Stimulated activated CD4-positive, alpha-beta T cell treated with anti-CD3 and anti-CD28 coated beads, TNF-alpha, amount 100 ng/mL, for 24 hours (primary cell): ENCODE measurements around the gene LRRC37B.
"Not testable (repeated sequence)": the region's sequence is repeated elsewhere in the genome, so short reads cannot be mapped to it uniquely, and the experiment has no call there.

Source experiments
- DNase-seq, 3 experiments: peaks; one replicate each; pipeline ENCODE4 v3.0.0-alpha.2; 2020; ENCODE audit warnings: low read depth in 3 of 3

The LRRC37B gene

DNA sequence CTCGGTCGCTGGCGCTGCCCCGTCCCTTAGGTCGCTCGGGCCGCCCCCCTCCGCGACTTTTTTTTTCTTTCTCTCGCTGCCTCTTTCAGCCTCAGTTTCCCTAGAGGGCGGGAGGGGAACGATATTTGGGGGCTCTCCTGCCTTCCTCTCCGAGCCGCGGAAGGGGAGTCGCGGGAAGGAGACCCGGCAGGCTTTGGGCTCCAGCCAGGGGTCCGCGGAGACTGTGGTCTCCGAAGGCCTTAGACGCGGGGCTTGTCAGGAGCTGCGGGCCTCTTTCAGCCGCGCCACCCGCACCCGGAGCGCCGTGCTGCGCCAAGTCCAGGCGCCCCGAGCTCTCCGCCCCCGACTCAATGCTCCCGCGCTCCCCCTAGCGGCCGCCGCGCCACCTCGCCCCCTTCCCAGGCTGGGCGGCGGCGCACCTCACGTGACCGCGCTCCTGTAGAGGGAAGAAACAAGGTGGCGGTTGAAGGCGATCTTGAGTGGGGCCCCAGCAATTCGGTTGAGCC, at the start of gene LRRC37B:
Gene LRRC37B, plus strand, starts transcription at position 427 of the 506 bp plus-strand sequence. CDS start 14,010 bp downstream, outside the sequence.
- peak; percentile 78 to 88 (median 79) for DNase-seq

DNA sequence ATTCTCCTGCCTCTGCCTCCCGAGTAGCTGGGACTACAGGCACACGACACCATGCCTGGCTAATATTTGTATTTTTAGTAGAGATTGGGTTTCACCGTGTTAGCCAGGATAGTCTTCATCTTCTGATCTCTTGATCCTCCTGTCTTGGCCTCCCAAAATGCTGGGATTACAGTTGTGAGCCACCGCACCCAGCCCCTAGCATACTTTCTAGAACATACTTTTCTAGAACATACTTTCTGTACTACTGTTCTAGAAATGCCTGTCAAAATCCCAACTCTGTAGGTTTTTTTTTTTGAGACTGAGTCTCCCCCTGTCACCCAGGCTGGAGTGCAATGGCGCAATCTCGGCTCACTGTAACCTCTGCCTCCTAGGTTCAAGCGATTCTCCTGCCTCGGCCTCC, 43.1 kb upstream of the LRRC37B start:
- not testable (repeated sequence) for DNase-seq

DNA sequence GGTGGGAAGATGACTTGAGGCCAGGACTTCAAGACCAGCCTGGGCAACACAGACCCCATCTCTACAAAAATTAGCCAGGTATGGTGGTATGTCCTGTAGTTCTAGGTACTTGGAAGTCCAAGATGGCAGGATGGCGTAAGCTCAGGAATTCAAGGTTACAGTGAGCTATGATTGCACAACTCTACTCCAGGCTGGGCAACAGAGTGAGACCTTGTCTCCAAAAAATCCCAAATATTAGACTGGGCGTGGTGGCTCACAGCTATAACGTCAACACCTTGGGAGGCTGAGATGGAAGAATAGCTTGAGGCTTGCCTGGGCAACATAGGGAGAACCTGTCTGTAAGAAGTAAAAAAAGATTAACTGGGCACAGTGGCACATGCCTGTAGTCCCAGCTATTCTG, 39.5 kb upstream of the LRRC37B start:
- DNase-seq: no peak

DNA sequence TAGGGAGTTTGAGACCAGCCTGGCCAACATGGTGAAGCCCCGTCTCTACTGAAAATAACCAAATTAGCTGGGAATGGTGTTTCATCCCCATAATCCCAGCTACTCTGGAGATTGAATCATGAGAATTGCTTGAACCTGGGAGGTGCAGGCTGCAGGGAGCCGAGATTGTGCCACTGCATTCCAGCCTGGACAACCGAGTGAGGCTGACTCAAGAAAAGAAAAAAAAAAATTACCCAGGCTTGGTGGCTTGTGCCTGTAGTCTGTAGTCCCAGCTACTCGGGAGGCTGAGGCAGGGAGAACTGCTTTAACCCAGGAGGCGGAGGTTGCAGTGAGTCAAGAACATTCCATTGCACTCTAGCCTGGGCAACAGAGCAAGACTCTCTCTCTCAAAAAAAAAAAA, 36.8 kb upstream of the LRRC37B start:
- DNase-seq: not testable (repeated sequence)

DNA sequence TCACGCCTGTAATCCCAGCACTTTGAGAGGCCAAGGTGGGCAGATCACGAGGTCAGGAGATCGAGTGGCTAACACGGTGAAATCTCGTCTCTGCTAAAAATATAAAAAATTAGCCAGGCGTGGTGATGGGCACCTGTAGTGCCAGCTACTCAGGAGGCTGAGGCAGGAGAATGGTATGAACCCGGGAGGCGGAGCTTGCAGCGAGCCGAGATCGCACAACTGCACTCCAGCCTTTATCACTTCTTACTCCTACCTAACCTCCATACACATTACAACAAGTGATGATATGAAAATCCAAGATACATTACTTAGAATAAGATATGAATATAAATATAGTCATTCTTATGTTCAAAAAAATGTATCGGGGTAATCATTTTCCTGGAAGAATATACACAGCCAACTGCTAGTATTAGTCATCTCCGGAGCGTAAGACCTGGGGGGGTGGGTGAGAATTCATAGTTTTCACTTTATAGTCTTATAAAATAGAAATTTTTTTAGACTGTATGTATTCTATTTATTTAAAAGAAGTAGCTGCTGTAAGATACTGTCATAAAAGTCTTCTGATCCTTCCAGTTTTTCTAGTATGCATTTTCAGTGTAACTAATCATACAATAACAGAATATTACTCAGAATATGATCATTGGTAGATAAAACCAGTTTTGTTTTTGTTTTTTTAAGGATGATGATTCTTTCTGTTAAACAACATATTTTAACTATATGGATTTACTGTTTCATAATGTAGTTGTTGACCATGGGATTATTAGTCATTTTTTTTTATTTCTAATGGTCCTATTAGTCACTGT, 32.7 kb upstream of the LRRC37B start:
- DNase-seq: not testable (repeated sequence)

DNA sequence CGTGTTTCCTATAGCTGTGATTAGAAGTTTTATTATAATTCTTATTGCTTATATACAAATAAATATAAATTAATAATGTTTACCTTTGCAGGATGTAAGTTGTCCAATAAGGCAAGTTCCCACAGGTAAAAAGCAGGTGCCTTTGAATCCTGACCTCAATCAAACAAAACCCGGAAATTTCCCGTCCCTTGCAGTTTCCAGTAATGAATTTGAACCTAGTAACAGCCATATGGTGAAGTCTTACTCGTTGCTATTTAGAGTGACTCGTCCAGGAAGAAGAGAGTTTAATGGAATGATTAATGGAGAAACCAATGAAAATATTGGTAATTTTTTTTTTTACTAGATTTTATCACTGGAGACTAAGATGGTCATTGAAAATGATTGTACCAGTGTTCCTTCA, 31.8 kb upstream of the LRRC37B start:
- not testable (repeated sequence) for DNase-seq

DNA sequence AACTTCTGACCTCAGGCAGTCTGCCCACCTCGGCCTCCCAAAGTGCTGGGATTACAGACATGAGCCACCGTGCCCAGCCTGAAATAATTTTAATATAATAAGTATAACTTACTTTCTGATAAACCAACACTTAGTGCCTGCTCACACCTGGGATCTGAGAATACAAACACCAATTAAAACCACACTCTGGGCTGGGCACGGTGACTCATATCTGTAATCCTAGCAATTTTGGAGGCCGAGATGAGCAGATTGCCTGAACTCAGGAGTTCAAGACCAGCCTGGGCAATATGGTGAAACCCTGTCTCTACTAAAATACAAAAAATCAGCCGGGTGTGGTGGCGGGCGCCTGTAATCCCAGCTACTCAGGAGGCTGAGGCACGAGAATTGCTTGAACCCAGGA, 15.4 kb upstream of the LRRC37B start:
- not testable (repeated sequence) for DNase-seq

DNA sequence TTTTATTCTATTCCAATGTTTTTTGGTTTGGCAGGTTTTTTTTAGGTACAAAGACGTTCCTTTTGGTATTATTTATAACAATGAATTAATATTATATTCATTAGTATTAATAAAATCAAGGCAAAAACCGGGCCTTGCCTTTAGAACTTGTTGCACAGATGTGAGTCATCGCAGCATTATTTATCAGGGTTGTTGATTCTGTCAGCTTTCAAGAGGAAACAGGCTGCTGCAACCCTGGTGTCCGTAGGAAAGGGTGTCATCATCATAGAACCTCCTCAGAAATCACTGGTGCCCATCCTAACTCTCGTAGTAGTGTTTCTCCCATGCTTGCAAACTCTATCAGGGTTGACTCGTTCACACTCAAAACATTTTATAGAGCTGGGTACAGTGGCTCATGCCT, 10.2 kb upstream of the LRRC37B start:
- no peak for DNase-seq

DNA sequence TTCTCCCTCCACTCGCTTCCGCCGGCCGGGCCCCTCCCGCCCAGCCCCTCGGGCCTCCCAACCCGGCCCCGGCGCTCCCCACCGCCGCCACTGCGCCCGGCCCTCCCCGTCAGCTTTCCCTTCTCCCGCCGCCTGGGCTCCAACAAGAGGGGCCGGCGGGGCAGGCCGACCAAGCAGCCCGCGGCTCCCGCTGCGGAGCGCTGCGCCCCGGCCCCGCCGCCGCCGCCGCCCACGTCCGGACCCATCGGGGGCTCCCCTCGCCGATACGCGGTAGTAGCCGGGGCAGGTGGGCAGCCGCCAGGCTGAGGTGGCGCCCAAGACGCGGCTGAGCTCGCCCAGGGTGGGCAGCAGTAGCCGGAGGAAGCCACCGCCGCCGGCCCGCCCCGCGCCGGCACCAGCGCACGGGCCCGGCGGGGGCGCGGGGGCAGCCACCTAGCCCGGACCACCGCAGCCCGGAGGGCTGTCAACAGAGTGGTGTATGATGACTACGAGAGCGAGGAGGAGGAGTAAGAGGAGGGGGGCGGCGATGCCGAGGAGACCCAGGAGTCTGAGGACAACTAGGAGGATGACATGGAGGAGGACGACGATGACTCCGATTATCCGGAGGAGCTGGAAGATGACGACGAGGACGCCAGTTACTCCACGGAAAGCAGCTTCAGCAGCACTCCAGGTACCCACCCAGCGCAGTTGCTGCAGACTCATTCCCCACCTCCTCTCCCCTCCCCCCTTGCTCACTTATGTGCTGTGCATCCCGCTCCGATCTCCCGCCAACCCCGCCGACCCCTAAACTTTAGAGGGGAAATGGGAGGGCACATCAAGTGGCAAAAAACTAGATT, 498 bp downstream of the LRRC37B start:
- DNase-seq: peak; percentile 3 to 35 (median 11)

DNA sequence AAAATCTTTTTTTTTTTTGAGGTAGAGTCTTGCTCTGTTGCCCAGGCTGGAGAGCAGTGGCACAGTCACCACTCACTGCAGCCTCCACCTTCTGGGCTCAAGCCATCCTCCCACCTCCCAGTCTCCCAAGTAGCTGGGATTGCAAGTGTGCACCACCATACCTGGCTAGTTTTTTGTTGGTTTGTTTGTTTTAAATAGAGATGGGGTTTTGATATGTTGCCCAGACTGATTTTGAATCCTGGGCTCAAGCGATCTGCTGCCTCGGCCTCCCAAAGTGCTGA, 2.0 kb downstream of the LRRC37B start:
- DNase-seq: no peak

DNA sequence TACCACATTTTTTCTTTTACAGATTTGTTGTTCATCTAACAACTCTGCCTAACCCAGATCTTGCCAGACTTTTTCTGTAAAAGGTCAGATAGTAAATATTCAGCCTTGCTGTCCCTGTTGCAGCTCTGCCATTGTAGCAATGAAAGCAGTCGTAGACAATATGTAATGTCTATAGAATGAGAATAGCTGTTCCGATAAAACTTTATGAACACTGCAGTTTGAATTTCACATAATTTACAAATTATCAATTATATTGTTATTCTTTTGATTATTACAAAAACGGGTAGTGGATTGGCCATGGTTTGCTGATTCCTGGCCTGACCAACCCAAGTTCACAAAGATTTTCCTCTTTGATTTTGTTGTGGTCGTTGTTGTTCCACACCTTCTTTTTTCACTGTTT, 2.9 kb downstream of the LRRC37B start:
- DNase-seq: no peak

DNA sequence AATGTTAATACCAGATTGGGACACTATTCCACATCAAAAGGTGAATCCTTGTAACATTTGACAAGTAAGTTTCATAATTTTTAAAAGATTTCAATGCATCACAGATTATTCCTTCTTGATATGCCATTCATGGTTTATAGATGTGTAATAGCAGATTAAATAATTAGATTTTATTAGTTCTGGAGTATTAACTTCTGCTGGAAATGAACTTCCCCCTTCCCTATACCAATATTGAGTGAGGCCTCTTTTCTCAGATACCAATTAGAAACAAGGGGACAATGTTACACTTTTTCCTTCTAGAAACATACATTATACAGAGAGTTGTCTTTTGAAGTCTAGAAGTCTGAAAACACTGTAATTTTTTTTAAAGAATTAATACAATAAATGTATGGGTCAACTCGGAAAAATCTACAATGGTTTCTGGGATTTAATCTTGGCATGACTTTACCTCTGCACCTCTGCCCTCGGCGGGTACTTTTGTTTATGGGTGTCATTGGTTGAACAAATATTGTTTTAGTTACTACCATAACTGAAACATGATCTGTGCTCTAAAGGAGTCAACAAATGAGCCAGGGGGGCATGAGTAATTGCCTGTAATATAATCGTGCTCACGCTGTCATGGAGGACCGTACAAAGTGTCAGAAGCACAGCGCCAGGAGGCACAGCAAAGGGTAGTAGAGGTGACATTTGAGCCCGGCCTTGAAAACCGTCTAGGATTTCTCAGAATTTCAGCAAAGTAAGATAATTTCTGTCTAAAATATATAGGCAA, 8.2 kb downstream of the LRRC37B start:
- DNase-seq: no peak

DNA sequence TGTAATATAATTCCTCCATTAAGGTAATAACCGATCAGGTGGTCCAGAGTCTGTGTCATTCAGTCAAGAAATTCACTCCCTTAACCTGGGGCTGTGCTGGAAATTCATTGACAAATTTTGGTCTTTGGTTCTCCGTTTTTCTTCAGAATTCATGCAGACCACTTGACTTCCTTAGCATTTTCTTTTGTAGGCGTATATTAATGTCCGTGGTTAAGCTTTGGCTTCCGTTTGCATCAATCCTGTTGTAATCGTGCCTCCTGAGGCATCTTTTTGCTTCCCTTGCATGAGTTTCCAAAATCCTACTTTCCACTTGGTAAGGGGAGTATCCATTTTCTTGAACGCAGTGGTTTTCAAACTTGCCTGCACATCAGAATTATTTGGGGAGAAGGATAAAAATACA, 9.0 kb downstream of the LRRC37B start:
- DNase-seq: no peak

DNA sequence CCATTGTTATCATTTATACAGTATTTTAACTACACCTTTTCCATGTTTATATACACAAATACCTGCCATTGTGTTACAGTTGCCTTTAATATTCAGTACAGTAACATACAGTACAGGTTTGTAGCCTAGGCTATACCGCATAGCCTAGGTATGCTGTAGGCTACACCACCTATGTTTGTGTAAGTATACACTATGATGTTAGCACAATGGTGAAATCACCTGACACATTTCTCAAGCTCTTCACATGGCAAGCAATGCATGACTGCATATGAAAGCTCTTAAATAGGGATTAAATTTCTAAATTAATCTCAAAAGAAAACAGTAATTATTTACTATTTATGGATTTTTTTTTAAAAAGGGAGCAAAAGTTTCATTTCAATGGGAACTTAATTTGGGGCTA, 12.0 kb downstream of the LRRC37B start:
- DNase-seq: no peak

DNA sequence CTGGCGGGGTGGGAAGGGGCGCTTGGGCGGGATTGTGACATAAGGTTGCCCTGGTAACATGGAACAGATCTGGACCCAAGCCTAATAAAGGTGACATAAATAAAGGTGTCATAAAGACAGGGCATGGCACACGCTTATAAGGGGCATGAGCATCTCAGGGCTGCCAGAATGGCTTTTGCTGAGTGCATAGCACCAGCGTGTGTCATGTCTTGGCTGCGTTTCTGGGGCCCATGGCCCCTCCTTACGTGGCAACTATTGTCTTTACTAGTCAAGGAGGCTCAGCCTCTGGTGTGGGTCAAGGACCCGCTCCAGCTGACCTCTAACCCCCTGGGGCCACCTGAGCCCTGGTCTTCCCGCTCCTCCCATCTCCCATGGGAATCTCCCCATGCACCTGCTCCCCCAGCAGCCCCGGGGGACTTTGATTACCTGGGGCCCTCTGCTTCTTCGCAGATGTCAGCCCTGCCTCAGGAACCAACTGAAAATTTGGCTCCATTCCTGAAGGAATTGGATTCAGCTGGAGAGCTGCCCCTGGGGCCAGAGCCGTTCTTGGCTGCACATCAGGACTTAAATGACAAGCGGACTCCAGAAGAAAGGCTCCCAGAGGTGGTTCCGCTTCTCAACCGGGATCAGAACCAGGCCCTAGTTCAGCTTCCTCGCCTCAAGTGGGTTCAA, 13.9 kb downstream of the LRRC37B start:
- DNase-seq: no peak

DNA sequence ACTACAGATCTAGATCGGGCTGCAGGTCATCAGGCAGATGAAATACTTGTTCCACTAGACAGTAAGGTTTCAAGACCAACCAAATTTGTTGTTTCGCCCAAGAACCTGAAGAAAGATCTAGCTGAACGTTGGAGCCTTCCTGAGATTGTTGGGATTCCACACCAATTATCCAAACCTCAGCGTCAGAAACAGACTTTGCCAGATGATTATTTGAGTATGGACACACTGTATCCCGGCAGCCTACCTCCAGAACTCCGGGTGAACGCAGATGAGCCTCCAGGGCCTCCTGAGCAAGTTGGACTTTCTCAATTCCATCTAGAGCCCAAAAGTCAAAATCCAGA, 14.4 kb downstream of the LRRC37B start:
- DNase-seq: no peak

DNA sequence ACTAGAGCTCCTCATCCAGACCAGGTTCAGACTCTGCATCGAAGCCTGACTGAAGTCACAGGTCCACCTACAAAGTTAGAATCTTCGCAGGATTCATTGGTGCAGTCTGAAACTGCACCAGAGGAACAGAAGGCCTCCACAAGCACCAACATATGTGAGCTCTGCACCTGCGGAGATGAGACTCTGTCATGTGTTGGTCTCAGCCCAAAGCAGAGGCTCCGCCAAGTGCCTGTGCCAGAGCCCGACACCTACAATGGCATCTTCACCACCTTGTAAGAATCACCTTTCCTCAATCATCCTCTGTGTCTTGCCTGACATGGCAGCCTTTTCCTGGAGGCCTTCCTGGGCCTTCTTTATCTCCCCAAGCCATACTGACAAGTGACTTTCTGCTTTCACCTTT, 15.4 kb downstream of the LRRC37B start:
- not testable (repeated sequence) for DNase-seq

DNA sequence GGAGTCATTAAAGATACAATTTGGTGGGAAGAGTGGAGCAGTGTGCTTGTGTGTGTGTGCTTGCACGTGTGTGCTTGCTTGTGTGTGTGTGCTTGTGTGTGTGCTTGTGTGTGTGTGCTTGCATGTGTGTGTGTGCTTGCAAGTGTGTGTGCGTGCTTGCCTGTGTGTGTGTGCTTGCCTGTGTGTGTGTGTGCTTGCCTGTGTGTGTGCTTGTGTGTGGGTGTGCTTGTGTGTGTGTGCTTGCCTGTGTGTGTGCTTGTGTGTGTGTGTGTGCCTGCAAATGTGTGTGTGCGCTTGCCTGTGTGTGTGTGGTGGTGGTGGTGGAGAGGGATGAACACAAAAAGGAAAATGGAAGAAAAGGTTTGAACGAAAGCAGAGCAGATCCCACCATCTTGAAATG, 20.1 kb downstream of the LRRC37B start:
- DNase-seq: not testable (repeated sequence)

DNA sequence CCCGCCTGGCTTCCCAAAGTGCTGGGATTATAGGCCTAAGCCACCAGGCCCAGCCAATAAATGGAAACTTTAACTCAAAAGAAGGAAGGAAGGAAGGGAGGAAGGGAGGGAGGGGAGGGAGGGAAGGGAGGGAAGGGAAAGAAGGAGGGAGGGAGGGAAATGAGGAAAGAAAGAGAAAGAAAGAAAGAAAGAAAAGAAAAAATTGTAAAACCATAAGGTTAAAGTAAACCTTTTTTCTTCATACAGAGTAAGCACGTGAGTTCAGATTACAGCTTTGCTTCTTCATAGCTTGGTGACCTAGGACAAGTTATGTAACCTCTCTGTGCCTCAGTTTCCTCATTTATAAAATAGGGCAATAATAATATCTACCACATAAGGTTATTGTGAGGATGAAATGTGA, 26.0 kb downstream of the LRRC37B start:
- DNase-seq: no peak

DNA sequence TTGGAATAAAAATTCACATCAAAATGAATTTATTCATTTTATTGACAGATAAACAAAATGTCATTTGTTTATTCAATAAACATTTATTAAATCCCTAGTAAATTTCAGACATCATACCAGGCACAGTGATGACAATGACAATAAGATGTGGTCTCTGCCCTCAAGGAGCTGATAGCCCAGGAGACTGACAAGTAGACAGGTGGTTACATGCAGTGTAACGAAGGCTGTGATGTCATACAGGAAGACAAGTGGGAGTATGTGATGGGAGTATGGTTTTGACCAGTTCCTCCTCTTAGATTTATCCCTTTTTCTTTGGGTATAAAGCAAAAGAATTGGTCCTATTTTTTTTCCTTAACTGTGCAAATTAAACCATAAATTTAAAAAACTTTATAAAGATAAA, 26.6 kb downstream of the LRRC37B start:
- not testable (repeated sequence) for DNase-seq

DNA sequence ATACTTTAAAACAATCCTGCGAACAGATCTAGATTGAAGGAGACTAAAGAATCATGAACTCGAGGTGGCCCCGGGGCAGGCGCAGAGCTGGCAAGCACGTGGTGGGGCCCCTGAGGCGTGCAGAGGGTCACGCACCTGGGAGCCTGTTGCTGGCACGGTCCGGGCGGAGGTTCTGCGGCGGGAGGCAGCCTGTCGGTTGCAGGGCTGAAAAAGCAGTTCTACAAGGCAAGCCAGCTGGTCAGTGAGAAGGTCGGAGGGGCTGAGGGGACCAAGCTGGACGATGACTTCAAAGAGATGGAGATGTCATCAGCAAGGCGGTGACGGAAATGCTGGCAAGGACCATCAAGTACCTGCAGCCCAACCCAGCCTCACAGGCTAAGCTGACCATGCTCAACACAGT, 33.1 kb downstream of the LRRC37B start:
- not testable (repeated sequence) for DNase-seq
